Mesothelial cell of epicardium (in vitro differentiated cells): ENCODE measurements around the gene ME3. TPM values are rescaled to one million over a fixed set of nuclear protein-coding genes. Genes with fewer than 3 reads are reported as not detected.

Experiments used
- DNase-seq, 2 experiments: peaks; one replicate each; pipeline ENCODE4 v3.0.0; 2021; ENCODE audit warnings: low spot score in 2 of 2; ENCODE audit not compliant: unreplicated experiment in 2 of 2
- H3K27ac Mint-ChIP-seq: 2 replicates; pipeline ENCODE4 v1.8.0; 2021; ENCODE audit warnings: mixed read lengths
- H3K27me3 Mint-ChIP-seq: 2 replicates; pipeline ENCODE4 v1.8.0; 2021; ENCODE audit warnings: low read depth, mixed read lengths
- H3K36me3 Mint-ChIP-seq: 2 replicates; pipeline ENCODE4 v1.8.0; 2021; ENCODE audit warnings: mixed read lengths
- H3K4me1 Mint-ChIP-seq: 2 replicates; pipeline ENCODE4 v1.8.0; 2021; ENCODE audit warnings: mixed read lengths
- H3K4me3 Mint-ChIP-seq: 2 replicates; pipeline ENCODE4 v1.8.0; 2021; ENCODE audit warnings: mild to moderate bottlenecking, moderate library complexity, mixed read lengths
- H3K9me3 Mint-ChIP-seq: 2 replicates; pipeline ENCODE4 v1.8.0; 2021; ENCODE audit warnings: mixed read lengths
- CTCF ChIP-seq: fragments of 200-600 bp; sonication (generic); IDR thresholded peaks from one replicate; pipeline ENCODE4 v1.5.0; 2021; ENCODE audit warnings: antibody characterized with exemption; ENCODE audit not compliant: unreplicated experiment
- total RNA-seq: library from RNA; stranded (reverse); gene quantifications from 3 replicates; pipeline ENCODE4 v1.2.1, GENCODE V29; 2021

ME3 gene
- total RNA-seq, 1 donor from 2014 or later = 11.8 TPM

GRCh38 chr11:86576946-86577624 lies 95.3 kb downstream of the ME3 start:
- no peak overlapping the region for H3K4me3 Mint-ChIP-seq
- no peak for DNase-seq
- H3K27ac Mint-ChIP-seq = no peak overlapping the region
- no peaks in the 10 kb centered on the region for H3K9me3 Mint-ChIP-seq
- peaks cover 21% of the 10 kb centered on the region for H3K4me1 Mint-ChIP-seq
- H3K36me3 Mint-ChIP-seq = no peaks in the 10 kb centered on the region
- H3K27me3 Mint-ChIP-seq = peaks cover 16% of the 10 kb centered on the region
- TF ChIP-seq CTCF = no peak

GRCh38 chr11:86575927-86576326 lies 96.5 kb downstream of the ME3 start:
- no peak for DNase-seq
- Mint-ChIP-seq H3K36me3 (no peaks in the 10 kb centered on the region), H3K9me3 (no peaks in the 10 kb centered on the region), H3K27me3 (peaks cover 15% of the 10 kb centered on the region), H3K4me1 (peaks cover 24% of the 10 kb centered on the region), H3K27ac (no peak overlapping the region), H3K4me3 (no peak overlapping the region)
- no peak for TF ChIP-seq CTCF

GRCh38 chr11:86575208-86575855 lies 97.1 kb downstream of the ME3 start:
- H3K4me3 Mint-ChIP-seq = no peak overlapping the region
- no peak for TF ChIP-seq CTCF
- H3K27me3 Mint-ChIP-seq = peaks cover 15% of the 10 kb centered on the region
- no peaks in the 10 kb centered on the region for H3K36me3 Mint-ChIP-seq
- no peak for DNase-seq
- no peak overlapping the region for H3K27ac Mint-ChIP-seq
- H3K4me1 Mint-ChIP-seq = peaks cover 29% of the 10 kb centered on the region
- no peaks in the 10 kb centered on the region for H3K9me3 Mint-ChIP-seq

GRCh38 chr11:86574493-86575207 lies 97.8 kb downstream of the ME3 start:
- Mint-ChIP-seq H3K9me3 (no peaks in the 10 kb centered on the region), H3K4me3 (no peak overlapping the region), H3K4me1 (peaks cover 36% of the 10 kb centered on the region), H3K27me3 (peaks cover 15% of the 10 kb centered on the region), H3K36me3 (no peaks in the 10 kb centered on the region), H3K27ac (no peak overlapping the region)
- no peak for DNase-seq
- no peak for TF ChIP-seq CTCF

DNA sequence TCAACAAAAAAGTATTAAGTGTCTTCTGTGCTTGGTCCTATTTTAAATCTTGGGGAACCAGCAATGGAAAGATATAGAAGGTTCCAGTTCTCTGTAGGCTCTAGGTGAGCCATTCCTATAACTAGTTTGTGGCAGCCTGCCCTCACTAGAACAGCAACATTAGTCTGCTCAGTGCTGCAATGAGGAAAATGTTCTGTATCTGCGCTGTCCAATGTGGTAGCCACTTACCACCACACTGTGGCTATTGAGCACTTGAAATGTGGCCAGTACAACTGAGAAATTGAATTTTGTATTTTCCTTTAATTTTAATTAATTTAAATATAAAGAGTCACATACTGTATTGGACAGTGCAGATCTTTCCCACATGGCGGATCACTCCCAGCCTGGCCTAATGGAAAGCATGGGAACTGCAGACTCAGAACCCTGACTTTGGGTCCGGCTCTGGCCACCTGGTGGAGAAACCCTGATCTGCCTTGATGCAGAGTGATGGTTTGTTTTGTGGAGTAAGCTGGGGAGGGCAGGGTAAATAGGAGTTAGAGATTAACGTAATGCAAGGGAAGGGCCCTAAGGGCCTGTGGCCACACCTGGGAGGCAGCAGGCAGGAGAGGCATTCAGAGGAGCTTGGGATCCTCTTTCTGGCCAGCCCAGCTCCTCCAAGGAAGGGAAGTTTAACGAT lies 101.0 kb downstream of the ME3 start:
- Mint-ChIP-seq H3K9me3 (no peaks in the 10 kb centered on the region), H3K36me3 (no peaks in the 10 kb centered on the region), H3K27ac (no peak overlapping the region), H3K27me3 (peaks cover 9% of the 10 kb centered on the region), H3K4me1 (peaks cover 39% of the 10 kb centered on the region), H3K4me3 (no peak overlapping the region)
- TF ChIP-seq CTCF = peak; percentile 65
- DNase-seq = no peak
